Stimulated activated naive CD8-positive, alpha-beta T cell treated with anti-CD3 and anti-CD28 coated beads, Interleukin-15, Interleukin-2, amounts not matched to agents 100 U/mL and 50 U/mL, for 24 hours (primary cell): ENCODE measurements around the gene CDC42BPB.

ENCODE experiments used
- ATAC-seq: fragments of 150-1000 bp; cut with Tn5 transposase; one replicate; pipeline ENCODE4 v1.10.0; 2021
- DNase-seq: peaks from one replicate; pipeline ENCODE4 v3.0.0; 2021

The CDC42BPB gene

DNA sequence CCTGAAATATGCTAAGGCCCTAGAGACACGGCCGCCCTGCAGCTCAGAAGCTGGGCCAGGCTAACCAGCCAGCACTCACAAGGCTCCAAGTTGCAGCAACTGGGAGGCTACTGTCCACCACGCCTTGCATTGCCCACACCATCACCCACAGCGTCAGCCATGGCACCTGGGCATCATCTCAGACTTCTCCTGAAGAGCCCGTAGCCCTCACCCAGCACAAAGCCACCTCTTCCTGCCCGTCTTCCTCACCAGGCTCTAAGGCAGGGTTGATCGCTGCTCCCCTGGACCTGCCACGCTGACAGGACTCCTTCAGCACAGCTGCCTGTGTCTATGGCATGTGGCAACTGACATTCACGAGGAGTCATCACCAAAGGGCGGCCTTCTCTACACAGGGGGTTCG, 38.1 kb downstream of the CDC42BPB start:
- no peak for DNase-seq
- no peak for ATAC-seq

DNA sequence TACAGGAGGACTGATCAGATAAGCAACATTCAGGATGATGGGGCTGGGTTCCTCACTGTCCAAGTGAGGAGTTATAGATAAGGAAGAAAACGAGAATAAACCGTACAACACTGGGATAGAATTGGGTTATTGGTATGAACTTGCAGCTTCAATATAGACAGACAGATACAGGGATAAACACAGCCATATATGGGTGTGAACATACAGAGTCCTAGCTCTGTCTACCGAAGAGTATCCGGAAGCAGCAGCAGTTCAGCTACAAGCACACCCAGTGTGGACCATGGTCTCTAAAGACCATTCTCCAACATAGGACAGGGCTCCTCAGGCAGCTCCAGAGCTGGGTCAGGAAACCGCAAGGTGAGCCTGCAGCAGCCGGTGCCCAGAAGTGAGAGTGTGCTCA, 40.8 kb downstream of the CDC42BPB start:
- ATAC-seq (no peak), DNase-seq (no peak)

- DNase-seq, result no peak
- no peak for ATAC-seq
Measured at GRCh38 chr14:103016071-103016470, 41.3 kb downstream of the CDC42BPB start.

- DNase-seq, result no peak
- no peak for ATAC-seq
Measured at GRCh38 chr14:103015426-103015825, 41.9 kb downstream of the CDC42BPB start.

DNA sequence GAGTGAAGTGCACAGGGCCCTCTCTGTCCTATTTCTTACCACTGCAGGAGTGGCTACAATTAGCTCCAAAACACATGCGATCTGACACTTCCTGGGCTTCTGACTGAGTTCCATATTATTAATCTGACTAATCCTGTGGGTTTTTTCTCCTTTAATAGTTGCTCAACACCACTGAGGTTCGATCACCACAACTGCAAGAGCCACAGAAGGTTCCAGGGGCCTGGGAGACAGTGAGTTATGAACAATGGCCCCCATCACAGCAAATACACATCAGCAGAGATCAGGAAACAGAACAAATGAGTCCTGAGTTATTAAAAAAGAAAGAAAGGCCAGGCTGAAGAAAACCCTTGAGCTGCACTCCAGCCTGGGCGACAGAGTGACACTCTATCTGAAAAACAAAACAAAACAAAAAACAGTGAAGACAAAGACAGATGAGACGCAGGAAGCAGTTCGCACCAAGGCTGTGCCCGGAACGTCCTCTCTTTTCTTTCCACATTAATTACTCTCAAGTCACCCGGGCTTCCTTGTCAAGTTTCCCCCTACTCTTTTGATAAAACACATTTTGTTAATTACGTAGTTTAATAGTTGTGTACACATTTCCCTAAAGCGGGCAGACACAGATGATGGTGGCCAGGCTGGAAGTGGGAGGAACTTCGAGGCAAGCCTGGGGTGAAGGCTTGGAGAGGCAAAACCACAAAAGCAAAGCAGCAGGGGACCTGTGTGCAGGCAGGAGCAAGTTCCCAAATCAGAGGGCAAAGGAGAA, 42.7 kb downstream of the CDC42BPB start:
- no peak for ATAC-seq
- no peak for DNase-seq

GRCh38 chr14:103013028-103013427, 44.3 kb downstream of the CDC42BPB start:
- ATAC-seq (no peak), DNase-seq (no peak)

DNA sequence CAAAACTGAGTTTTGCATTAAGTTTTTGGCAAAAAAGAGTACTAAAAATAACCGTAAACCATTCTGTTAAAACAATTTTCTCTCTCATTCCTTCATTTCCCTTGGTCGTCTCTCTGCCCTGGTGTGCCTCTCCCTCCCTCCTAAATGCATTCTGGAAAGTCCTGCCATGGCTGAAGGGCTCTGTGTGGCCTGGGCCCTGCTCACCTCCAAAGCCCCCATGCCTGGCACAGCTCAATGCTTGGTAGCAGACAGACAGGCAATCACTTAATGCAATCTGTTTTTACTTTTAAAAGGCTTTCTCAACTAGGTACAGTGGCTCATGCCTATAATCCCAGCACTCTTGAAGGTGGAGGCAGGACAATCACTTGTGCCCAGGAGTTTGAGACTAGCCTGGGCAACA, 47.8 kb downstream of the CDC42BPB start:
- DNase-seq, result no peak

GRCh38 chr14:103008768-103009357, 48.5 kb downstream of the CDC42BPB start:
- no peak for DNase-seq
- no peak for ATAC-seq

More for the DNA sequence above, 47.8 kb downstream of the CDC42BPB start:
- no peak for ATAC-seq

DNA sequence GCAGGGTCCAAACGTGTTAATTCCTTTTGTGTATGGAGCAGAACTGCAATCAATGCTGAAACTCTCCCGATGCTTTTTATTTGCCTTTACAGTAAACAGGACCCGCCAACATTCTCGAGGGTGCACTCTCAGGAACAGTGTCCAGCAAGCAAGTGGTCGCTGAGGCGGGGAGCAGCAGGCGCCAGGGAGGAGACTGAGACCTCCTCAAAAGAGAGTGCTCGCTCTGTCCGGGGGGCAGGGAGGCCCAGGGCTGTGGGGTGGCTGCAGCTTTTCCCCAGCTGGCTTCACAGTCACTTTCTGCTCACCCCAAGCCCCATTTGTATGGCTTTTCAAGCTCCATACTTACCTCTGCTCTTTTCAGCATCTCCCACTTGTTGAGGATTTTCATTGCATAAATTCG, 49.2 kb downstream of the CDC42BPB start:
- ATAC-seq, result no peak

GRCh38 chr14:103007555-103007954, 49.8 kb downstream of the CDC42BPB start:
- ATAC-seq (no peak), DNase-seq (no peak)

More for the DNA sequence above, 49.2 kb downstream of the CDC42BPB start:
- no peak for DNase-seq

DNA sequence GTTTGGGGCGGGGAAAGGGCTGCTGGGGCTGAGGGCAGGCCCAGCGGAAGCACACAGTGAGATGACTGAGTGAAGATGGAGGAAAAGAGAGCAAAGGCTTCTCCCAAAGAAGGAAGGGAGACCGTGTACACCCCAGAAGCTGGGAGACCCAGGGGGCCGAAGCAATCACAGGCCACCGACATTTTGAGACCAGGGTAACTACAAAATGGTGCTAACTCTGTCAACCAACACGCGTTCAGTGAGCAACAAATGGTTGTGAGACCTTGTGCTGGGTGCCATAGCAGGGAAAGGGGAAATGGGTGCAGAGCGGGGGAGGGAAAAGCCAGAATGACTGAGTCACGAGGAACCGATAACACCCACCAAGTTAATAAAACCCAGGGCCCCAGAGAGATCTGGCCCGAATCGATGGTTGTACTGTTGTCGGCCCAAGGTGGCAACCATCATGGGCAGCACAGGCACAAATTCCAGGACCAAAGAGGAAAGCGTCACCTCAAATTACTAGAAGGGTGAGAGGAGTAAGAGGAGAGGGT, 50.3 kb downstream of the CDC42BPB start:
- no peak for DNase-seq
- no peak for ATAC-seq

DNA sequence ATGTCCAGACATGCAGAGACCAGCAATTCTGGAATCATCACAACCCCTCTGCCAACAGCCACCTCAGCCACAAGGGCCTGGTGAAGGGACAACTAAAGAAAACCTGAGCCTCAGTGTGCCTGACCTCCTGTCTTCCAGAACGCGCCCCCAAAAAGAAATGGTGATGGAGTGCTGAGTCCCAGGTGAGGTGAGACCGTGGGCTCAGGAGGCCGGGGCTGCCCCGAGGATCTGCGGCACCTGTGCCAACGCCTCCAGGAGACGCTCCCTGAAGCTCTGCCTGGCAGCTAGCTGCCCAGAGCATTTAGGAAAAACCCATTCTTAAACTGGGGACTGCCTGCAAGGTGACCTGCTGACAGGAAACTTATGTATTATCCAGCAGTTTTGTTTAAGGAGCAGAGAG, 51.2 kb downstream of the CDC42BPB start:
- DNase-seq (no peak), ATAC-seq (no peak)

- ATAC-seq (no peak), DNase-seq (no peak)
Measured at GRCh38 chr14:103003850-103004249, 53.5 kb downstream of the CDC42BPB start.

GRCh38 chr14:103003351-103003615, 54.1 kb downstream of the CDC42BPB start:
- DNase-seq (no peak), ATAC-seq (no peak)

- ATAC-seq (no peak), DNase-seq (no peak)
Measured at GRCh38 chr14:103002578-103003350, 54.6 kb downstream of the CDC42BPB start.

GRCh38 chr14:103001651-103002396, 55.5 kb downstream of the CDC42BPB start:
- ATAC-seq, result no peak

GRCh38 chr14:103001226-103001625, 56.1 kb downstream of the CDC42BPB start:
- ATAC-seq, result no peak

More at GRCh38 chr14:103001651-103002396, 55.5 kb downstream of the CDC42BPB start:
- no peak for DNase-seq

GRCh38 chr14:103000291-103000921, 56.9 kb downstream of the CDC42BPB start:
- DNase-seq, result no peak
- no peak for ATAC-seq

More at GRCh38 chr14:103001226-103001625, 56.1 kb downstream of the CDC42BPB start:
- DNase-seq, result no peak

- no peak for DNase-seq
- no peak for ATAC-seq
Measured at GRCh38 chr14:102999227-102999895, 58.0 kb downstream of the CDC42BPB start.

- DNase-seq (no peak), ATAC-seq (no peak)
Measured at GRCh38 chr14:102998393-102998792, 59.0 kb downstream of the CDC42BPB start.

GRCh38 chr14:102996941-102997340, 60.4 kb downstream of the CDC42BPB start:
- no peak for ATAC-seq
- DNase-seq, result no peak
